SK-MEL-5 (cell line): ENCODE data around the gene EBF4. TPM values are rescaled to one million over a fixed set of nuclear protein-coding genes. Genes with fewer than 3 reads are reported as not detected.

Source experiments
- DNase-seq: peaks from one replicate; pipeline ENCODE4 v3.0.0-alpha.2; 2016; ENCODE audit warnings: low read depth, low spot score
- in situ Hi-C: cut with HindIII; loops from 2 replicates; pipeline ENCODE4 v1.10.0; 2016; ENCODE audit warnings: low sequenced_read_pairs, high pct_unique_total_duplicates, low pct_unique_long_range_greater_than_20kb
- total RNA-seq: library from RNA; depleted of rRNA; stranded (reverse); fragments of >200 nt; shearing (Covaris generic); gene quantifications from 2 replicates; pipeline ENCODE4 v1.2.3, GENCODE V29; 2014

The EBF4 gene
- total RNA-seq, 1 experiment from 2014 or later = 0.50 TPM

GRCh38 chr20:2748551-2749342, 56.2 kb downstream of the EBF4 start:
- DNase-seq = no peak
- in situ Hi-C loops = no loop called here

- in situ Hi-C loops = no loop called here
- DNase-seq = no peak
Observed at GRCh38 chr20:2749343-2749950, 56.9 kb downstream of the EBF4 start.

DNA sequence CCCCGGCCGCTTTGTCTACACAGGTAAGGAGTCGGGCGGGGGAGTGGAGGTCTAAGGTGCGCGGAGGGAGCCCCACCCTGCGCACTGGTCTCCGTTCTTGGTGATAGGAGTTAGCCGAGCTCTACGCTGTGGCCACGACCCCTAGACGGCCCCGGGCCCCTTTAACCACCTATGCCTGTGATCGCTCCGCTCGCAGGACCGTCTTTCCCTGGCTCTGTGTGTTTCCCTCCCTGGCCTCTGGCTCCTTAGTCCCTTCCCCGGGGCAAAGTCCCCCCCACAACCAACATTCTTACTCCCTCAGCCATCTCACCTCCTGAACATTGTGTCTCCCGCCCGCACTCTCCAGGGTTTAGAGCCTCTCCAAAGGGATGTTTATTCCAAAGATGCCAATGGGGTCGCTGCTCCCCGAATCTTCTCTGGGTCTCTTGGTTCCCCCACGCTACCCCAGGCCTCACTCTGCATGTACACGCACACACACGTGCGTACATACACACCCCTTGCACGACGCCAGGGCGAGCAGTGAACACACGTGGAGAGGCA, 57.4 kb downstream of the EBF4 start:
- no peak for DNase-seq
- in situ Hi-C loops = no loop called here

GRCh38 chr20:2750491-2751251, 58.1 kb downstream of the EBF4 start:
- no peak for DNase-seq
- in situ Hi-C loops = no loop called here

GRCh38 chr20:2751347-2751877, 58.8 kb downstream of the EBF4 start:
- DNase-seq = no peak
- in situ Hi-C loops = no loop called here

DNA sequence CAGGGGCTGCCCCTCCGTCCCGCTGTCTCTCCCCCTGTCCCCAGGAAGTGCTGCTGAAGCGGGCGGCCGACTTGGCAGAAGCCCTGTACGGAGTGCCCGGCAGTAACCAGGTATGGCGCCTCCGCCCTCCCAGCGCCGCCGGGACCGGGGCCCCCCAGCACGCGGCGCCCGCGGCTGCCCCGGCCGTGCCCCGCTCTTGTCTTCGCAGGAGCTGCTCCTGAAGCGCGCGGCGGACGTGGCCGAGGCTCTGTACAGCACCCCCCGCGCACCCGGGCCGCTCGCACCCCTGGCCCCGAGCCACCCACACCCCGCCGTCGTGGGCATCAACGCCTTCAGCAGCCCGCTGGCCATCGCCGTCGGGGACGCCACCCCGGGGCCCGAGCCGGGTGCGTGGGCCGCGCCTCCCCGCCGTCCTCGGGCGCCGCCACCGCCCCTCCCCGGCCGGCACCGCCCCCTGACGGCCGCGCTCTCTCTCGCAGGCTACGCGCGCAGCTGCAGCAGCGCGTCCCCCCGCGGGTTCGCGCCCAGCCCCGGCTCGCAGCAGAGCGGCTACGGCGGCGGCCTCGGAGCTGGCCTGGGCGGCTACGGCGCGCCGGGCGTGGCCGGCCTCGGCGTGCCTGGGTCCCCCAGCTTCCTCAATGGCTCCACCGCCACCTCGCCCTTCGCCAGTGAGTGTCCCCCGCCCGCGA, 59.4 kb downstream of the EBF4 start:
- in situ Hi-C loops = no loop called here
- no peak for DNase-seq

- in situ Hi-C loops = no loop called here
- peak; percentile 68 for DNase-seq
Observed at GRCh38 chr20:2752567-2753460, 60.2 kb downstream of the EBF4 start.

DNA sequence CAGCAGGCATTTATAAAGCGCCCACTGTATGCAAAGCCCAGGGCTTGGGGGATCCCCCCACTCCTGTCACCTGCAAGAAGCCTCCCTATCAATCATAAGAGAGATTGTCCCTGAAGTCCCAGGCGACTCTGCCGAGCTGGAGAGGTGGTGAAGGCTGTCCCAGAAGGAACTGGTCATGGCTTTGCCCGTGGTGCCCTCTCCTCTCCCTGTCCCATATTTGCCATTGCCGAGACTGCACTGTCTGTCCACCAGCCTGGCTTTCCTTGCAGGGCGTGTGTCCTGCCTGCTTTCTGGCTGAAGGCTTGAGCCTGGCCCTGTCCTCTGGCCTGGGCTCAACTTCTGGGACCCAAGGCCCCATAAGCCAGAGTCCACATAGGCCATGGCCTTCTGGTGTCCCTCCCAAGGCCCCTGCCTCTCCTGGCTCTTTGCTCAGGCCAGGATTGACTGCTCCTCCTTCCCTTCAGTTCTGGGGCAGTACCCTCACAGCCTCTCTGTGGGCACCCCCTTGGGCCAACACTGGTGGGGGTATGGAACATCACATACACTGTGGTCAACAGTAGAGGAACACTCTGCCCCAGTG, 61.0 kb downstream of the EBF4 start:
- in situ Hi-C loops = no loop called here
- DNase-seq = no peak

DNA sequence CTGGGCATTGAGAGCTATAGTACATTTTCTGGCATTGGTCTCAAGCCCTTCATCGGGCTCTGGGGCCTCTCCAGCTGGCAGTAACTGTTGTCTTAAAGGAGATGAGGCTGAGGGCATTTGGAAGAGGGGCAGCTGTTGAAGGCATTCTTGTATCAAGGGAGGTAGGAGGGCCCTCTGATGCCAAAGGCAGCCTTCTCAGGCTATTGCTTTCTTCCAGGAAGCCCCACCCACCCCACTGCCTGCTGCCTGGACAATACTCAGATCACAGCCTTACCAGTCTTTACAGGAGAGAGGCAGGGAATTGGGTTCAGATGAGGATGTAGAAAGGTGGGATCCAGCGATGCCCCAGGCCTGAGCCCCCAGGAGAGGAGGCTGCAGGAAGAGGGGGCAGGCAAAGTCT, 61.8 kb downstream of the EBF4 start:
- in situ Hi-C loops = no loop called here
- DNase-seq = no peak

DNA sequence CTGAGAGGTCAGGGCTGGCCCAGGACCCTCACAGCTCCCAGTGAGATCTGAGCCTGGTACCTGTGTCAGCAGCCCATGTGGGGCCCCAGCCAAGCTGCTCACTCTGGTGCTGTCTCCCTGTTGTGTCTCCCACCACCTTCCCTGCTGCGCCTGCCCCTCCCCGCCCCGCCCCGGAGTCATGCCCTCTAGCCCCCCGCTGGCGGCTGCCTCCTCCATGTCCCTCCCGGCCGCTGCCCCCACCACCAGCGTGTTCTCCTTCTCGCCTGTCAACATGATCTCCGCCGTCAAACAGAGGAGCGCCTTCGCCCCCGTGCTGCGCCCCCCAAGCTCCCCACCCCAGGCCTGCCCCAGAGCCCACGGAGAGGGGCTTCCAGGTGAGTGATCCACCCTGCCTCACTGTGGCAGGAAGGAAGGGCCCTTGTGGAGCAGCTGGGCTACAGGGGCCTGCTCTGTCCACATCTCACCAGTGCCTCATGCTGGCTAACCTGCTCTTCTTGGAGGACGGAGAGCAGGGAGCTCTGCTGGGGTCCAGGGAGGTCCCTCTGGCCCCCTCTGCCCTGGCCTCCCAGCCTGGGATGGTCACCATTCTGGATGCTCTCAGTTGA, 63.0 kb downstream of the EBF4 start:
- in situ Hi-C loops = no loop called here
- DNase-seq = no peak

DNA sequence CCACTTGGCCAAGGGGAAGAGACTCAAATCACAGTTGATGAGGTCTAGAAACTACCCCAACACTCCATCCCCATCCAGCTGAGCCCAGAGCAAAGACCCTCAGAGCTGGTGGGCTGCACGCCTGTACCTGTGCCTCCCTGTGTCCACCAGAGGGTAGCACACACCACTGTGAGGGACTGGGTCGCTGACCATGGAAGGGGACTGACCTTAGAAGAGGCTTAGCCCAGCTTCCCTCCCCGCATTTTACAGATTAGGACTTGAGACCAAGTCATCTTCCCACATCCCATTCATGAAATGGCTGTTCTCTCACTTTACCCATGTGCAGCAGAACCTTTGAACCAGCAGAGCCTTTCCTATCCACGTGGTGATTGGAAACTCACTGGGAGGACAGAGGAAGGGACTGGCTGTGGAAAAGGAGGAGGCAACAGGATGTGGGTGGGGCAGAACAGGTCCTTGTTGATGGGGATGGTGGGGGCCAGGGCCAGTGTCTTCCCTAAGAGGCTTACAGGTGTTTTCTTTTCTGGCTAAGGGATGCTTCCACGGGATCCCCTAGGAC, 63.6 kb downstream of the EBF4 start:
- peak; percentile 74 for DNase-seq
- in situ Hi-C loops = no loop called here

- in situ Hi-C loops = no loop called here
- no peak for DNase-seq
Observed at GRCh38 chr20:2757001-2757400, 64.4 kb downstream of the EBF4 start.

DNA sequence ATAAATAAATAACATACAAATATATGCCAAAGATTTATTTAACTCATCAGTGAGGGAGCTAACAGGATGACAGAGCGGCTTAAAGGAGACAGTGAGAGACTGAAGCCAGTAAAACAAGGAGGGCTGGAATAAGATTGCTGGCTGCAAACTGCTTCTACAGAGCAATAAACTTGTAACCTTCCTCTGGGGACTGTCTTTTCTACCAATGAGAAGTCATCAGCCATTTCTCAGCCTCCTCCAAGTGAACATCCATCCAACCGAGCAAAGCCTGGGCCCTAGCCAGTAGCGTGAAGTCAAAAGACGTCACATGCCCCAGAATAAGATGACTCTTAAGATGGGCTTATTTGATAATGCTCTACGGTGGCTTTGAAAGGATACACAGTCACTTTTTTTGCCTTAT, 65.4 kb downstream of the EBF4 start:
- in situ Hi-C loops = no loop called here
- DNase-seq = no peak

DNA sequence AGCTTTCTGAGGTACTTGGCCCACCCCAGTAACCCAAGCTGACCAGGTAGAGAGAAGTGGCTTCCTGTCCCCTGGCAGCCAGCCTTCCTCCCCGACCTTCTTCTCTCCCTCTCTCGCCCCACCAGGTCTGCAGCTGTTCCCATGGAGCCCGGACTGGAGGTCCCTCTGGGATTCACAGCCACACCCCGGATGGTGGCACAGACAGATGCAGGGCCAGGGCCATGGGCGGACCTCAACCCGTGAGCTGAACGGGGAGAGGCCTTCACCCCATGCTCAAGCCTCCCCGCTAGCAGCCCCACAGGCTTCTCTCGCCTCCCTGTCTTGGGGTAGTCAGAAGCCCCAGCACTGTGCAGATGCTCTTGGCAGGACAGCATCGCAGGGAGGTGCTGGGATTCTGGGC, 66.6 kb downstream of the EBF4 start:
- in situ Hi-C loops = no loop called here

DNA sequence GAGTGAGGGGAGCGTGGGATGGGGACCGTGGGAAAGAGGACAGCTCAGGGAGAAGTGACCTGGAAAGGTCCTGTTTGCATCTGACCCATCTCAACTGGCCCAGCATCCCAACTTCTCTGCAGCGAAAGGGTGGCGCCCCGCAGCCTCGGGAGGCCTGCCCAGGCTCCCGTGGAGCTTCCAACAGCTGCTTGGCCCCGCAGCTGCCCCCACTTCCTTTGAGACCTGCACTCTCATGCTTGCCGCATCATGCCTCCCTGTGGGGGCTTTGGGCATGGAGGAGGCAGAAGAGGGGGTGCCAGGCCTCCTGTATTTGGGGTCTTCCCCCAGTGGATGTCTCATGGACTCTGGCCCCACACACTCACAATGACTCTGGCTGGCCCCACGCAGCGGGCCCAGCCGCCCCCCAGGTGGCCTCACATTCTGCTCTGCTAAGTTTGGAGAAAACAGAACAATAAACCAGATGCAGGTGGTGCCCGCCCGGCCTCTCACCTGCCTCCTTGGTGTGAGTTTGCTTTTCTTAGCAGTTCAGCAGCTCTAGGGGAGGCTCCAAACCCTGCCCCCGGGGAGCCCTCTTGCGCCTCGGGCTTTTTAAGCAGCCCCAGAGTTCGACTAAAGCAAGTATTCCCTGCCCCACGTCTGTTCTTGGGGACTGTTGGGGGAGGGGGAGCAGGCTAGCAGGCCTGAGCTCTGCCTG, 67.2 kb downstream of the EBF4 start:
- in situ Hi-C loops = no loop called here
- DNase-seq = no peak

More for the DNA sequence above, 66.6 kb downstream of the EBF4 start:
- no peak for DNase-seq
